ENCODE measurements around the gene MAGI2.

The MAGI2 gene

DNA sequence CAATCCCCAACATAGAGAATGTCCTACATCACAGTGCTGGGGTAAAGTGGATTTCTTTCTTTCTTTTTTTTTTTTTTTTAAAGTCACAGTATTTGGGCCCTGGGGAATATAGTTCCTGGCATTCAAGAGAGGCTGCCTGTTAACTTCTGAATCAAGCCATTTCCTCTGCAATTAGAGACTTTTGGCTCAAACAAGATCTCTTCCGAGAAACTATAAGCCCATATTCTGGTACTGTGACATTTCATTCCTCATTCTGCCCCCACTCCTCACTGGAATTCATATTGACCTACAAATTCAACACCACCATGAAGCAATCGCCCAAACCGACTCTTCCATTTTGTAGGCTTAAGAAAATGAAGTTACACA lies 1467.5 kb downstream of the MAGI2 start:
- DNase-seq (ENCODE audit: low spot score), result no peak

- DNase-seq (ENCODE audit: low spot score), result no peak
These were observed 1468.1 kb downstream of the MAGI2 start for GRCh38 chr7:77985232-77985973.

GRCh38 chr7:77983973-77984372 lies 1469.5 kb downstream of the MAGI2 start:
- DNase-seq (ENCODE audit: low spot score), result no peak

- no peak for DNase-seq (ENCODE audit: low spot score)
These were observed 1470.4 kb downstream of the MAGI2 start for GRCh38 chr7:77982926-77983550.

DNA sequence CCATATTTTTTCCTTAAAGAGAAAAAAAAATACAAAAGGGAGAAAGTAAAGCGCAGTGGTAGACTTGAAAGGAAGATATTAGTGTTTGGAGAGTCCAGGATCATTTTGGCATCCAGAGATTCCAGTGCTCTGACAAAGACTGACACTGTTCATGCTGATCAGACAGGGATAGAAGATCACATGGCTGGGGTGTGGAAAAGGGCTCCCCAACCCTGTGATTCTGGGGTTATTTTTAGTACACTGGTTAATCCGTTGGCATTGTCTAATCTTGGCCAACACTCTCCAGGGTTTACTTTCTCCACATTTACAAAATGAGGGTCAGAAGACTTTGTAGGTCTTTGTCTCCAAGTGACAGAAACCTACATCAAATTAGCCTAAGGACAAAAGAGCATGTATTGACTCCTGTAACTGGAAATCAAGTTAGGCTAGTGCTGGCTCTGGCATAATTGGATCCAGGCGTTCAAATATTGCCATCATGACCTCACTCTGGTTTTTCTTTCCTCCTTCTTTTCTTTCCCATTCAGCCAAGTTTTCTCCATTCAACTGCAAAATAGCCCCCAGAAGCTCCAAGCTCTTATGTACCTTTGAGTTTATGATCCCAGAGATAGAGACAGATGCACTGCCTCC lies 1473.3 kb downstream of the MAGI2 start:
- no peak for DNase-seq (ENCODE audit: low spot score)

DNA sequence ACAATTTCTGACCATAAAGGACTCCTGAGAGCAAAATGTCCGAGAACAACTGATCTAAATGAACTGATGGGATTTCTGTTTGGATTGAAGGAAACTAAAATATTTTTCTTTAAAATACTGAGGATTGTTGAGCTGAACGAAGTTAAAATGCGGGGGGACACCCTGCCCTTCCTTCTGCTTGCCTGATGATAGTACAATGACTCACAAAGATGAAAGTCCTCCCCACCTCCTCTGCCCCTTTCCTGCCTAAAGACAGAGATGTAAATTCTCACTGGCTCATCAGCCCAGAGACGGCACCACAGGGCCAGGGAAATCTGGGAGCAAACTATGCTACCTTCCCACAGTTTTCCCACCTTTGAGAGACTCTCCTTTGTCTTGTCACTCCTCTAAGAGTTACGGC lies 1474.2 kb downstream of the MAGI2 start:
- DNase-seq (ENCODE audit: low spot score), result no peak

- no peak for DNase-seq (ENCODE audit: low spot score)
These were observed 1477.6 kb downstream of the MAGI2 start for GRCh38 chr7:77975672-77976480.

DNA sequence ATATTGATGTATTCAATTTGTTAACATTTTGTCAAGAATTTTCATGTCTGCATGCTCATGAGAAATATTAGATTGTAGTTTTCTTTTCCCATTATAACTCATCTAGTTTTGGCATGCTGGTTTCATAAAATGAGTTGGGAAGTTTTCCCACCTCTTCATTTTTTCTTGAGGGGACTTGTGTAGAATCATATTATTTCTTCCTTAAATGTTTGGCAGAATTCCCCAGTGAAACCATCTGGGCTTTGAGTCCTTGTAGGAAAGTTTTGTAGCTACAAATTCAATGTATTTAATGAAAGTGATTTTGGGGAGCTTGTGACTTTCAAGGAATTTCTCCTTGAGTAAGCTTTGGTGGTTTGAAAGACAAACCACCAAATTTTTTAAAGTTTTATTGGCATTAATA lies 1481.7 kb downstream of the MAGI2 start:
- DNase-seq (ENCODE audit: low spot score), result no peak

DNA sequence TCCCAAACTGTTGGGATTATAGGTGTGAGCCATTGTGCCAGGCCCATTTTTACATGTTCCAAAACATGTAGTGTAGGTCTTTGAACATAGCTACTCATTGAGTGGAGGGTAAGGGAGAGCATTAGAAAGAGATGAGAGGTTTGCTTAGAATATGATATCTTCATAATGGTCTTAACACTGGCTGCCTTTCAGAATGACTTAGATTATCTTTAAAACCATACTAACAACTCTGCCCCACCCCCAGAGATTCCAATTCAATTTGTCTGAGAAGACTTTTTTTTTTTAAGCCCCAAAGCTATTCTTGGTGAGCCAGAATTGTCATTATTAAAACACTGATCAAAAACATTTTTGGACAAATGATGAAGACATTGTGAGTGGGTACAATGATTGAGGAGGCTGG lies 1486.0 kb downstream of the MAGI2 start:
- DNase-seq (ENCODE audit: low spot score), result no peak

All from germinal center (tissue), 1 donor.